Neural cell (in vitro differentiated cells): Measurements from ENCODE around the gene PHLDB2. TPM values are rescaled to one million over a fixed set of nuclear protein-coding genes. Genes with fewer than 3 reads are reported as not detected.

Source experiments
- H2AFZ ChIP-seq: fragments of 200-600, 300-800 bp; sonication (generic), shearing (Covaris generic); 2 replicates; pipeline ENCODE4 v1.6.0; 2014; ENCODE audit warnings: low read depth, mild to moderate bottlenecking, antibody characterized with exemption, low read length, moderate library complexity
- H3F3A ChIP-seq: fragments of 200-600 bp; shearing (Covaris generic); 2 replicates; pipeline ENCODE4 v1.6.1; 2016; ENCODE audit warnings: mild to moderate bottlenecking, moderate library complexity, mixed read lengths, antibody characterized with exemption, low read length; ENCODE audit not compliant: insufficient read depth, poor library complexity, severe bottlenecking
- H3K27ac ChIP-seq: fragments of 200-600, 300-800 bp; sonication (generic), shearing (Covaris generic); 2 replicates; pipeline ENCODE4 v1.5.1; 2014; ENCODE audit warnings: mild to moderate bottlenecking, low read length, moderate library complexity
- H3K27me3 ChIP-seq: fragments of 300-800, 200-600 bp; sonication (generic), shearing (Covaris generic); 2 replicates; pipeline ENCODE4 v1.6.0; 2014; ENCODE audit warnings: mild to moderate bottlenecking, low read depth, low read length, moderate library complexity; ENCODE audit not compliant: insufficient read depth
- H3K36me3 ChIP-seq: fragments of 300-800, 200-600 bp; sonication (generic), shearing (Covaris generic); 2 replicates; pipeline ENCODE4 v1.5.1; 2014; ENCODE audit warnings: mild to moderate bottlenecking, antibody characterized with exemption, low read length, moderate library complexity; ENCODE audit not compliant: insufficient read depth
- H3K4me2 ChIP-seq: fragments of 300-800, 200-600 bp; sonication (generic), shearing (Covaris generic); 2 replicates; pipeline ENCODE4 v1.6.0; 2014; ENCODE audit warnings: mild to moderate bottlenecking, low read length
- H3K4me3 ChIP-seq: fragments of 300-800, 200-600 bp; sonication (generic), shearing (Covaris generic); 2 replicates; pipeline ENCODE4 v1.5.1; 2014; ENCODE audit warnings: mild to moderate bottlenecking, low read length, moderate library complexity
- H3K79me2 ChIP-seq: fragments of 200-600 bp; shearing (Covaris generic); replicated peaks from 2 replicates; pipeline ENCODE4 v1.6.0; 2014; ENCODE audit warnings: mild to moderate bottlenecking, low read length, moderate library complexity; ENCODE audit not compliant: insufficient read depth
- H3K9ac ChIP-seq: fragments of 300-800, 200-600 bp; sonication (generic), shearing (Covaris generic); 2 replicates; pipeline ENCODE4 v1.6.1; 2016; ENCODE audit warnings: mild to moderate bottlenecking, low read length, mixed read lengths
- H3K9me2 ChIP-seq: fragments of 200-600 bp; shearing (Covaris generic); 2 replicates; pipeline ENCODE4 v1.6.1; 2016; ENCODE audit warnings: mild to moderate bottlenecking, low read length, mixed read lengths; ENCODE audit not compliant: insufficient read depth
- H3K9me3 ChIP-seq: fragments of 200-600, 300-800 bp; sonication (generic), shearing (Covaris generic); 2 replicates; pipeline ENCODE4 v1.6.1; 2016; ENCODE audit warnings: mild to moderate bottlenecking, mixed run types, low read length, moderate library complexity, mixed read lengths
- H4K20me1 ChIP-seq: fragments of 200-600 bp; shearing (Covaris generic); 2 replicates; pipeline ENCODE4 v1.6.1; 2016; ENCODE audit warnings: mild to moderate bottlenecking, mixed run types; ENCODE audit not compliant: insufficient read depth
- CTCF ChIP-seq: fragments of 450-650 bp; IDR thresholded peaks from 2 replicates; pipeline ENCODE4 v1.5.1; 2014; ENCODE audit warnings: antibody characterized with exemption, mild to moderate bottlenecking, moderate library complexity; ENCODE audit not compliant: poor library complexity, severe bottlenecking
- EP300 ChIP-seq: fragments of 450-650 bp; conservative IDR thresholded peaks from 2 replicates; pipeline ENCODE4 v1.6.1; 2014; ENCODE audit warnings: antibody characterized with exemption, mild to moderate bottlenecking, moderate library complexity; ENCODE audit not compliant: poor library complexity, severe bottlenecking
- EZH2 ChIP-seq: fragments of 200-600, 300-800 bp; shearing (Covaris generic), sonication (generic); IDR thresholded peaks from 2 replicates; pipeline ENCODE4 v1.6.1; 2014; ENCODE audit warnings: antibody characterized with exemption, low read length, borderline replicate concordance, mild to moderate bottlenecking; ENCODE audit not compliant: insufficient read depth, poor library complexity, severe bottlenecking
- MXI1 ChIP-seq: fragments of 450-650 bp; conservative IDR thresholded peaks from 2 replicates; pipeline ENCODE4 v1.6.1; 2014; ENCODE audit warnings: antibody characterized with exemption, mild to moderate bottlenecking; ENCODE audit not compliant: poor library complexity, severe bottlenecking
- POLR2AphosphoS5 ChIP-seq: IDR thresholded peaks from 2 replicates; pipeline ENCODE4 v1.6.1; 2012
- RAD21 ChIP-seq: fragments of 450-650 bp; conservative IDR thresholded peaks from 2 replicates; pipeline ENCODE4 v1.6.1; 2014; ENCODE audit warnings: antibody characterized with exemption, mild to moderate bottlenecking, moderate library complexity
- REST ChIP-seq: IDR thresholded peaks from 2 replicates; pipeline ENCODE4 v1.6.1; 2012; ENCODE audit warnings: borderline replicate concordance
- SMC3 ChIP-seq: fragments of 450-650 bp; conservative IDR thresholded peaks from 2 replicates; pipeline ENCODE4 v1.6.1; 2014; ENCODE audit warnings: antibody characterized with exemption, mild to moderate bottlenecking, moderate library complexity; ENCODE audit not compliant: poor library complexity
- TAF1 ChIP-seq: IDR thresholded peaks from 2 replicates; pipeline ENCODE4 v1.6.1; 2012; ENCODE audit warnings: low read depth
- polyA plus RNA-seq: library from polyadenylated mRNA; depleted of rRNA; stranded (reverse); fragments of >200 nt; gene quantifications from 2 replicates; pipeline ENCODE4 v1.2.3, GENCODE V29; 2014

PHLDB2 gene
- polyA plus RNA-seq, 1 donor from 2014 or later = 1.4 TPM

GRCh38 chr3:111852540-111852939, 6.5 kb upstream of the PHLDB2 start:
- no peak for TF ChIP-seq POLR2AphosphoS5
- no peak for TF ChIP-seq RAD21
- TF ChIP-seq SMC3 = no peak
- no peak for TF ChIP-seq CTCF
- no peak for TF ChIP-seq EP300
- no peak for TF ChIP-seq TAF1
- TF ChIP-seq REST = no peak
- no peak for TF ChIP-seq MXI1
- no peak for TF ChIP-seq EZH2
- Histone ChIP-seq H3K9me3 (no peaks in the 10 kb centered on the region), H3K4me3 (no peak overlapping the region), H2AFZ (no peak overlapping the region), H4K20me1 (no peaks in the 10 kb centered on the region), H3K36me3 (no peaks in the 10 kb centered on the region), H3K27ac (no peak overlapping the region), H3K9ac (no peak overlapping the region), H3F3A (no peaks in the 10 kb centered on the region), H3K27me3 (no peaks in the 10 kb centered on the region), H3K79me2 (no peaks in the 10 kb centered on the region), H3K4me2 (no peak overlapping the region), H3K9me2 (no peaks in the 10 kb centered on the region)

- H2AFZ ChIP-seq = no peak overlapping the region
- no peaks in the 10 kb centered on the region for H3K9me3 ChIP-seq
- no peaks in the 10 kb centered on the region for H4K20me1 ChIP-seq
- no peaks in the 10 kb centered on the region for H3F3A ChIP-seq
- no peak overlapping the region for H3K27ac ChIP-seq
- H3K79me2 ChIP-seq = no peaks in the 10 kb centered on the region
- no peak overlapping the region for H3K4me2 ChIP-seq
- no peak overlapping the region for H3K9ac ChIP-seq
- H3K4me3 ChIP-seq = no peak overlapping the region
- no peaks in the 10 kb centered on the region for H3K27me3 ChIP-seq
- TF ChIP-seq RAD21 = no peak
- no peaks in the 10 kb centered on the region for H3K36me3 ChIP-seq
- H3K9me2 ChIP-seq = no peaks in the 10 kb centered on the region
Observed at GRCh38 chr3:111853068-111853467, 6.0 kb upstream of the PHLDB2 start.

- no peaks in the 10 kb centered on the region for H4K20me1 ChIP-seq
- peaks cover 17% of the 10 kb centered on the region for H3K27me3 ChIP-seq
- no peaks in the 10 kb centered on the region for H3K36me3 ChIP-seq
- H3F3A ChIP-seq = no peaks in the 10 kb centered on the region
- no peaks in the 10 kb centered on the region for H3K79me2 ChIP-seq
- H2AFZ ChIP-seq = no peak overlapping the region
- H3K4me3 ChIP-seq = no peak overlapping the region
- TF ChIP-seq POLR2AphosphoS5 (no peak), EP300 (no peak), SMC3 (no peak), TAF1 (no peak), EZH2 (no peak), CTCF (no peak), MXI1 (no peak), REST (no peak), RAD21 (no peak)
- no peak overlapping the region for H3K4me2 ChIP-seq
- no peak overlapping the region for H3K9ac ChIP-seq
- H3K9me2 ChIP-seq = no peaks in the 10 kb centered on the region
- no peaks in the 10 kb centered on the region for H3K9me3 ChIP-seq
- H3K27ac ChIP-seq = no peak overlapping the region
Observed at GRCh38 chr3:111854990-111855389, 4.1 kb upstream of the PHLDB2 start.
